ENCODE results near the gene TBC1D9.

TBC1D9 gene

GRCh38 chr4:140644470-140645185, 111.6 kb downstream of the TBC1D9 start:
- no peak for DNase-seq

- no peak for DNase-seq
These were observed 112.6 kb downstream of the TBC1D9 start for GRCh38 chr4:140643571-140644055.

- no peak for DNase-seq
These were observed 113.3 kb downstream of the TBC1D9 start for GRCh38 chr4:140642674-140643437.

GRCh38 chr4:140641789-140642439, 114.3 kb downstream of the TBC1D9 start:
- DNase-seq: no peak

- no peak for DNase-seq
These were observed 115.1 kb downstream of the TBC1D9 start for GRCh38 chr4:140641105-140641555.

GRCh38 chr4:140640150-140640748, 115.9 kb downstream of the TBC1D9 start:
- no peak for DNase-seq

DNA sequence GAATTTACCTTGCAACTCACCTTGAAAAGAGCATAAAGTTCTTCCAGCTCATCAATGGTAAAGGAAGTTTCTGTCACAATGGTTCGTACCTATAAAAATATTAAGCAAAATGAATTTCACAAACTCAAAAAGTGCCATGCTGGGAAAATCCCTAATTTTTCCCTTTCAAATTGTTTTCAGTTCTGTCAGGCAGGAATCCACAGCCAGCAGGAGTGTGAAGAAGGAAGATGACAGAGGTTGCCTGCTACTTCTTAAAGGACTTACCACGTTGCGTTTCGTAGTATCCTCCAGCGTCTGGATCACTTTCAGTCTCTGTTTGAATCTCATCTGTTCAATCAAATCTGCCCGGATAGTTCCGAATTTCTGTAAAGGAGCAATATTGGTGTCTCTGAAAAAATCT, 117.1 kb downstream of the TBC1D9 start:
- no peak for DNase-seq

- DNase-seq: peak; percentile 3
These were observed 118.3 kb downstream of the TBC1D9 start for GRCh38 chr4:140637836-140638235.

- no peak for DNase-seq
These were observed 120.6 kb downstream of the TBC1D9 start for GRCh38 chr4:140635606-140636005.

GRCh38 chr4:140633951-140634350, 122.2 kb downstream of the TBC1D9 start:
- no peak for DNase-seq

GRCh38 chr4:140633124-140633523, 123.1 kb downstream of the TBC1D9 start:
- DNase-seq: no peak

DNA sequence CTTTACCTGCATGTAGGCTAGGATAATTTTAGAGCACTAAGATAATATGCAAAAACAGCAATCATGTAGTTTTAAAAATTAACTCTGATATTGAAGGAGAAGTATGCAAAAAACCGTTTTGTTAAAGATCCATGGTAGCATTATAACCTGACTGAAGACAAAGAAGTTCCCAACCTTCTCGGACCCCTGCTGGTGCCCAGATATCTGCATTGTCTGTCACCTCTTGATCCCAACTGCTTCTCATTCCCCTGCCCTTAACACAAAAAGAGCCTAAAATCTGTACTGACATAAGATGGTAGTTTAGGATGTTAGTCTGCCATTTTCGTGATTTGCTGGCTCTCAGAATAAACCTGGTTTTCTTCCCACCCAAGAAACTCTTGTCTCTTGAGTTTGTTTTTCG, 125.9 kb downstream of the TBC1D9 start:
- DNase-seq: no peak

DNA sequence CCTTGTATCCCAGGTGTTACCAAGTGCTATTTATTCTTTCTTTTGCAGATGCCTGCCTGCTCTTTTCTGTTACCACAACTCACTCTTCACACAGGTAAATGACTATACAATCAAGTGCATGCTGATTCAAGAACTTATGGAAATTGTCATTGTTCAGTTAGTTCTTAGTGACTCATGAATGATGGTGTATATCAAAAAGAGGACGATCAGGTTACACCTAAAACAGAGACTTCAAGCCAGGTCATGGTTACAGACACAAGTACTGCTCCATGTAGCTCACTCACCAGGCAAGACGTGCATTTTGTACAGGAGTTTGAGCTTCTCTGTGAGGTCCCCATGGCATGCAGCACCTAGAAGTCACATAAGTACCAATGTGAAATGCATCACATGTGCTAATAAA, 128.2 kb downstream of the TBC1D9 start:
- DNase-seq: no peak

- DNase-seq: no peak
These were observed 129.4 kb downstream of the TBC1D9 start for GRCh38 chr4:140626661-140627376.

- DNase-seq: no peak
These were observed 133.7 kb downstream of the TBC1D9 start for GRCh38 chr4:140622333-140622958.

GRCh38 chr4:140621161-140621560, 135.0 kb downstream of the TBC1D9 start:
- DNase-seq: no peak

GRCh38 chr4:140617499-140618248, 138.5 kb downstream of the TBC1D9 start:
- no peak for DNase-seq

- DNase-seq: no peak
These were observed 140.7 kb downstream of the TBC1D9 start for GRCh38 chr4:140615451-140615850.

DNA sequence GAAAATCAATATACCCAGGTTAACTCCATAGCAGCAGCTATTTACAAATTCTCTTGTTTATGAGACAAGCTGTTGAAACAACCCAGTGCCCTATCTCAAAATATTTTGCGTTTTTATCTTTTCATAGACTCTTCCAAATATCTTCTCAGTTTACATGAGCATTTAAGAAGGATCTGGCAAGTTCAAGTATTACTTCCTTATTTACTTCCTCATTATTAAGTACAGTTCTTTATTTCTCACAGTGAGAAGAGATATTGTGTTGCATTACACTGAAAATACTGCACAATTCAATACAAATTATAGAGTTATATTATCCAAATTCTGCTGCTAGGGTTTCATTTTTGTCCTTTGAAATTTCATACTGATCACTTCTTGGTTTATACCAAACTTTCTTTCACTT, 143.8 kb downstream of the TBC1D9 start:
- DNase-seq: no peak

- DNase-seq: no peak
These were observed 144.3 kb downstream of the TBC1D9 start for GRCh38 chr4:140611854-140612253.

All from NCI-H2081 treated with DMSO at 0.1 percent for 48 hours (cell line).